Posterior vena cava (tissue), 2 donors: ENCODE results near the gene CATSPER4. TPM values are rescaled to one million over a fixed set of nuclear protein-coding genes. Genes with fewer than 3 reads are reported as not detected.
"Not testable (repeated sequence)": the region's sequence is repeated elsewhere in the genome, so short reads cannot be mapped to it uniquely, and the experiment has no call there.

Experiments
- DNase-seq: peaks from one replicate; pipeline ENCODE4 v3.0.0-alpha.2; 2020; ENCODE audit warnings: low spot score
- intact Hi-C, 2 donors: fragments of 100-400 bp; cut with DNase I; formaldehyde crosslinking; loops; one replicate each; pipeline versions ENCODE4 v1.14.1 to v1.14.2; 2022 to 2023
- total RNA-seq, 2 donors: library from RNA; stranded (reverse); fragmentation: NEBNext Ultra II Directional; extraction: Animal tissue kit (Norgen Biotek cat#: 25700); gene quantifications; one replicate each; pipeline ENCODE4 v1.2.1, GENCODE V29; 2021
- donor health status: DM: yes; HTN: yes; CAD: no.
- donor health status: DM: yes; HTN: yes; CAD: no.

CATSPER4 gene
- total RNA-seq, 2 donors from 2014 or later: not detected

- intact Hi-C loops: no loop called here
- peak; percentile 87 for DNase-seq
Observed at GRCh38 chr1:26225033-26225831, 34.8 kb downstream of the CATSPER4 start.

DNA sequence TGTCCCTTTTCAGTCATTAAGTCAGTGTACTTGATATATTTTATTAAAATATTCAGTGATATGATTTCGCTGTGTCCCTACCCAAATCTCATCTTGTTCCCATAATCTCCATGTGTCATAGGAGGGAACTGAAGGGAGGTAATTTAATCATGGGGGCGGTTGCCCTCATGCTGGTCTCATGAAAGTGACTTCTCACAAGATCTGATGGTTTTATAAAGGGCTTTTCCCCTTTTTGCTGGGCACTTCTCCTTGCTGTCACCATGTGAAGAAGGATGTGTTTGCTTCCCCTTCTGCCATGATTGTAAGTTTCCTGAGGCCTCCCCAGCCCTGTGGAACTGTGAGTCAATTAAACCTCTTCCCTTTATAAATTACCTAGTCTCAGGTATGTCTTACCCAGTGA, 40.3 kb downstream of the CATSPER4 start:
- DNase-seq, intact Hi-C loops: not testable (repeated sequence)

DNA sequence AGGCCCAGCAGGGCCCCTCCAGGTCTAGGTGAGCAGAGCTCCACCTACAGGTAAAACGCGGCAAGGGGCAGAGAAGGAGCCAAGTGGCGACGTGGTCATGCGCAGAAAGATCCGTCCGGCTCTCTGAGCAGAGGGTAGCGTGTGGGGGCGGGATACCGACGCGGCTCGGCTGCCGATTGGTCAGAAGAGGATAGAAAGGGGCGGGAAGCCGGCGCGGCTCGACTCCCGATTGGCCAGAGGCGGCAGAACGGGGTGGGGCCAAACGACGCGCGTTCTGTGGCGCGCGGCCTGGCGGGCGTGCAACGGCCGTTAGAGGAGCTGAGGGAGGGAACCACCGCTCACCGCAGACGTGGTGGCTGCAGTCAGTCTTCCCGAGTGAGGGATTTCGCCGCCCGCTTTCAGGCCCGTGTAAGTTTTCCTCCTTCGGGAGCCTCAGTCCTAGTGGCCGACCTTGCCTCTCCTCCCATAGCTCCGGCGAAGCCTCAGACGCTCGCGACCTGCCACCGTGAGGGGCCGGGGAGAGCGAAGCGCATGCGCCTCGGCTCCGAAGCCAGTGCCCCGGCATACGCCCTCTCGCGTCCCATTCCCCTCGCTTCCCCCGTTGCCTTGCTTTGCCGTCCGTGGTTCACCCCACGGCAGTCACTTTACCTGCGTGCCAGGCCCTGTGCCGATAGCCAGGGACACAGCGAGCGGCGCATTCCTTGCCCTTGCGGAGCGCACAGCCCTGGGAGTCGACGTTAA, 43.7 kb downstream of the CATSPER4 start, which contains the start of gene CEP85:
CEP85 (plus strand) TSS at position 298 of the 741 bp plus-strand sequence. CDS start 5,584 bp downstream, outside the sequence.
- intact Hi-C loops: no loop called here
- peak; percentile 99 for DNase-seq

DNA sequence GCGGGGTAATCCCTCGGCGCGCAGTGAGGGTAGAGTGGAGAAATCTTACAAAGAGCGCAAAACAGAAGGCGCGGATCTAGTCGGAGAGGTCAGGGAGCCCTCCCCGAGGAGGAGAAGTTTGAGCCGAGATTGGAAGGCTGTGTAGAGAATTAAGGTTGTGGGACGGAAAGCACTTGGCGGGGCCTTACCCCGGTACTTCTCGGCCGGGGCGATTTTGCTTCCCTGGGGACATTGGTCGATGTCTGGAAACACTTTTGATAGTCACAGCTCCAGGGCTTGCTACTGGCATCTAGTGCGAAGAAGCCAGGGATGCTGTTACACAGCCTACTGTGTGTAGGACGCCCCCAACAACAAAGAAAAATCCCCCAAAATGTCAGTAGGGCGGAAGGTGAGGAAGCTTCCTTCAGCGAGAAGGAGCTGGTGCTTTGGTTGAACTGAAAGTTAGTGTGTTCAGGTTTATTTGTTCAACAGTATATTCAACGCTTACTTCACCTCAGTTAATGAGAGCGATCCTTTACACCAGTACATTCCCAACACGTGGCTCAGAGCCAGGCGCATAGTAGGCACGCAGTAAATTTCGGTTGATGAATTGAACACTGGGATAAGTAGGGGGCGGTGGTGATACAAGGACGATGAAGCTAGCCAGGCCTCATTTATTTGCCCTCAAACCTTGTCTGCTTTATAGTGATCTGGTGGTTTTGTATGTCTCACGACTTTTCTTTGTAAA, 44.4 kb downstream of the CATSPER4 start:
- intact Hi-C loops: no loop called here
- DNase-seq: no peak

DNA sequence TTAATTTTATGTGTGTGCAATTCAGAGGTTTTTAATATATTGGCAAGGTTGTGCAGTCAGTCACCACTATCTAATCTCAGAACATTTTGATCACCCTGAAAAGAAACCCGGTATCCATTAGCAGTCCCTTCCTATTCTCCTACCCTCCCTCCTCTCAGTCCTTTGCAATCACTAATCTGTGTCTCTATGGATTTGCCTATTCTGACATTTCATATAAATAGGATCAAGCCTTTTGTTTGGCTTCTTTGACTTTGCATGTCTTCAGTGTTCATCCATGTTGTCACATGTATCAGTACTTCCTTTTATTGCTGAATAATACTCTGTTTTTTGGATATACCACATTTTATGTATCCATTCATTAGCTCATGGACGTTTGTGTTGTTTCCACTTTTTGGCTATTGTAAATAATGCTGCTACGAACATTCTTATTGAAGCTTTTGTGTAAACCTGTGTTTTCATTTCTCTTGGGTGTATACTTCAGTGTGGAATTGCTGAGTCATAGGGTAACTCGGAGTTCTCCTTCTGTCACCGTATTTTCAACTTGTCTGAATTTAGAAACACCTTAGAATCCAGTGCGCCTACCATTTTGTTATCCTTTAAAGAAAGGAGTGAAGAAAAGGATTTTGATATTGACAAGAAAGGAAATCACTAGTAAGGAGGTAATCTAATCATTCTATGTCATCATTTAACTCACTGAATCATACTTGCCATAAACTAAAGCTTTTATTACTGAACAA, 47.0 kb downstream of the CATSPER4 start:
- DNase-seq: no peak

GRCh38 chr1:26239936-26240335, 49.5 kb downstream of the CATSPER4 start:
- intact Hi-C loops: no loop called here
- DNase-seq: no peak

More for the DNA sequence above, 47.0 kb downstream of the CATSPER4 start:
- intact Hi-C loops: no loop called here

Other genes with a start within 250 kb of the CATSPER4 start
- 1 to 10 TPM; 7.2 to 7.7 TPM for gene PAFAH2, start 192.5 kb upstream of the CATSPER4 start, total RNA-seq
- 1 to 10 TPM in 1 of 2 donors, not detected in 1; 1.7 TPM for gene EXTL1, start 168.8 kb upstream of the CATSPER4 start, total RNA-seq
- gene SLC30A2, start 144.5 kb upstream of the CATSPER4 start, total RNA-seq: not detected
- gene TRIM63, start 123.0 kb upstream of the CATSPER4 start, total RNA-seq: 1 to 10 TPM in 1 of 2 donors, under 1 TPM in 1; 0.29 to 1.2 TPM
- gene PDIK1L, start 78.8 kb upstream of the CATSPER4 start, total RNA-seq: 1 to 10 TPM; 8.1 to 8.4 TPM
- gene FAM110D, start 31.5 kb upstream of the CATSPER4 start, total RNA-seq: 1 to 10 TPM; 4.5 to 4.7 TPM
- gene C1orf232, start 21.6 kb upstream of the CATSPER4 start, total RNA-seq: not detected
- gene ZNF593, start 20.7 kb upstream of the CATSPER4 start, total RNA-seq: 10 to 100 TPM; 14.9 to 17.6 TPM
- not detected for gene ZNF593OS, start 18.8 kb upstream of the CATSPER4 start, total RNA-seq
- 1 to 10 TPM in 1 of 2 donors, under 1 TPM in 1; 0.32 to 2.4 TPM for gene CNKSR1, start 13.1 kb upstream of the CATSPER4 start, total RNA-seq
- gene CEP85, start 43.6 kb downstream of the CATSPER4 start, total RNA-seq: 1 to 10 TPM; 2.8 to 3.7 TPM
- 100 to 1,000 TPM; 163 to 190 TPM for gene SH3BGRL3, start 89.5 kb downstream of the CATSPER4 start, total RNA-seq
- 10 to 100 TPM; 12.2 to 17.1 TPM for gene UBXN11, start 116.0 kb downstream of the CATSPER4 start, total RNA-seq
- gene CD52, start 127.4 kb downstream of the CATSPER4 start, total RNA-seq: 10 to 100 TPM in 1 of 2 donors, 1 to 10 TPM in 1; 7.0 to 16.1 TPM
- gene CRYBG2, start 163.5 kb downstream of the CATSPER4 start, total RNA-seq: under 1 TPM in 1 of 2 donors, not detected in 1; 0.52 TPM
- not detected for gene ZNF683, start 182.1 kb downstream of the CATSPER4 start, total RNA-seq
- gene LIN28A, start 220.2 kb downstream of the CATSPER4 start, total RNA-seq: not detected
- 10 to 100 TPM; 43.3 to 45.2 TPM for gene DHDDS, start 241.7 kb downstream of the CATSPER4 start, total RNA-seq